ENCODE data around the gene PARD3. TPM values are rescaled to one million over a fixed set of nuclear protein-coding genes. Genes with fewer than 3 reads are reported as not detected.

Gene PARD3
- total RNA-seq, 1 experiment from 2014 or later = 57.4 TPM

- no peaks in the 10 kb centered on the region for H3K79me2 ChIP-seq (ENCODE audit: low read depth)
- H3K9me3 ChIP-seq (ENCODE audit: insufficient read depth, low read depth) = no peaks in the 10 kb centered on the region
- no peaks in the 10 kb centered on the region for H3K9me2 ChIP-seq (ENCODE audit: insufficient read depth)
- CTCF ChIA-PET = no interaction called here
- POLR2A ChIA-PET (ENCODE audit: unreplicated experiment) = no interaction called here
- no peak overlapping the region for H3K27ac ChIP-seq
- no peak overlapping the region for H3K4me3 ChIP-seq
- TF ChIP-seq EZH2 (IDR thresholded peaks at IDR 0.05; ENCODE audit: low read depth) = no peak
- no peak overlapping the region for H2AFZ ChIP-seq
- intact Hi-C loops (cut with micrococcal nuclease; ENCODE audit: unreplicated experiment) = no loop called here
- H3K4me2 ChIP-seq = no peak overlapping the region
- no peaks in the 10 kb centered on the region for H4K20me1 ChIP-seq (ENCODE audit: insufficient read depth)
- 0 out of 2 replicates have a peak, but pooled peaks cover 6% of the 10 kb centered on the region for H3K4me1 ChIP-seq (replicated peaks; ENCODE audit: insufficient read depth)
- no TSS peak for BruUV-seq (replicated peaks)
- no peaks in the 10 kb centered on the region for H3K27me3 ChIP-seq (ENCODE audit: insufficient read depth, low read depth)
- no peaks in the 10 kb centered on the region for H3F3A ChIP-seq (ENCODE audit: insufficient read depth, low read depth)
- no peak for DNase-seq
- H3K36me3 ChIP-seq (ENCODE audit: low read depth) = no peaks in the 10 kb centered on the region
Observed at GRCh38 chr10:34544400-34544799, 270.7 kb downstream of the PARD3 start.

GRCh38 chr10:34543716-34544115 is 271.4 kb downstream of the PARD3 start:
- POLR2A ChIA-PET (ENCODE audit: unreplicated experiment) = interaction anchor here (0.6 to 0.9 kb wide), 2 partner anchors 98 to 138 kb away, joined by 5 to 8 read pairs; no protein-coding TSS in a partner anchor
- Histone ChIP-seq H3K27ac (no peak overlapping the region), H3K4me3 (no peak overlapping the region), H3K9me2 (ENCODE audit: insufficient read depth) (no peaks in the 10 kb centered on the region), H3K79me2 (ENCODE audit: low read depth) (no peaks in the 10 kb centered on the region), H3K9me3 (ENCODE audit: insufficient read depth, low read depth) (no peaks in the 10 kb centered on the region), H3K4me2 (no peak overlapping the region), H3K4me1 (replicated peaks; ENCODE audit: insufficient read depth) (0 out of 2 replicates have a peak, but pooled peaks cover 6% of the 10 kb centered on the region), H3F3A (ENCODE audit: insufficient read depth, low read depth) (no peaks in the 10 kb centered on the region), H2AFZ (no peak overlapping the region), H4K20me1 (ENCODE audit: insufficient read depth) (no peaks in the 10 kb centered on the region), H3K36me3 (ENCODE audit: low read depth) (no peaks in the 10 kb centered on the region), H3K27me3 (ENCODE audit: insufficient read depth, low read depth) (no peaks in the 10 kb centered on the region)
- DNase-seq = no peak
- BruUV-seq (replicated peaks) = no TSS peak
- TF ChIP-seq, protein P1, sequence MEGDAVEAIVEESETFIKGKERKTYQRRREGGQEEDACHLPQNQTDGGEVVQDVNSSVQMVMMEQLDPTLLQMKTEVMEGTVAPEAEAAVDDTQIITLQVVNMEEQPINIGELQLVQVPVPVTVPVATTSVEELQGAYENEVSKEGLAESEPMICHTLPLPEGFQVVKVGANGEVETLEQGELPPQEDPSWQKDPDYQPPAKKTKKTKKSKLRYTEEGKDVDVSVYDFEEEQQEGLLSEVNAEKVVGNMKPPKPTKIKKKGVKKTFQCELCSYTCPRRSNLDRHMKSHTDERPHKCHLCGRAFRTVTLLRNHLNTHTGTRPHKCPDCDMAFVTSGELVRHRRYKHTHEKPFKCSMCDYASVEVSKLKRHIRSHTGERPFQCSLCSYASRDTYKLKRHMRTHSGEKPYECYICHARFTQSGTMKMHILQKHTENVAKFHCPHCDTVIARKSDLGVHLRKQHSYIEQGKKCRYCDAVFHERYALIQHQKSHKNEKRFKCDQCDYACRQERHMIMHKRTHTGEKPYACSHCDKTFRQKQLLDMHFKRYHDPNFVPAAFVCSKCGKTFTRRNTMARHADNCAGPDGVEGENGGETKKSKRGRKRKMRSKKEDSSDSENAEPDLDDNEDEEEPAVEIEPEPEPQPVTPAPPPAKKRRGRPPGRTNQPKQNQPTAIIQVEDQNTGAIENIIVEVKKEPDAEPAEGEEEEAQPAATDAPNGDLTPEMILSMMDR (conservative IDR thresholded peaks at IDR 0.05) = no peak
- TF ChIP-seq EZH2 (IDR thresholded peaks at IDR 0.05; ENCODE audit: low read depth) = no peak
- CTCF ChIA-PET = interaction anchor here (0.6 kb wide), 1 partner anchor 104 kb away, joined by 3 read pairs; no protein-coding TSS in a partner anchor
- intact Hi-C loops (cut with micrococcal nuclease; ENCODE audit: unreplicated experiment) = no loop called here

- intact Hi-C loops (cut with micrococcal nuclease; ENCODE audit: unreplicated experiment) = no loop called here
- TF ChIP-seq EZH2 (IDR thresholded peaks at IDR 0.05; ENCODE audit: low read depth) = no peak
- TF ChIP-seq, protein P1 (conservative IDR thresholded peaks at IDR 0.05) = no peak
Observed at GRCh38 chr10:34540492-34540891, 274.6 kb downstream of the PARD3 start.

More at GRCh38 chr10:34540492-34540891, 274.6 kb downstream of the PARD3 start:
- Histone ChIP-seq H3K27ac (no peak overlapping the region), H4K20me1 (ENCODE audit: insufficient read depth) (no peaks in the 10 kb centered on the region), H3K4me1 (replicated peaks; ENCODE audit: insufficient read depth) (0 out of 2 replicates have a peak, but pooled peaks cover 6% of the 10 kb centered on the region), H3K9me3 (ENCODE audit: insufficient read depth, low read depth) (no peaks in the 10 kb centered on the region), H3K9me2 (ENCODE audit: insufficient read depth) (no peaks in the 10 kb centered on the region; the same call in 1 of the 2 replicates), H3K36me3 (ENCODE audit: low read depth) (no peaks in the 10 kb centered on the region), H3K4me3 (no peak overlapping the region), H3K4me2 (no peak overlapping the region), H2AFZ (no peak overlapping the region), H3K79me2 (ENCODE audit: low read depth) (0 out of 2 replicates have a peak, but pooled peaks cover 6% of the 10 kb centered on the region), H3K27me3 (ENCODE audit: insufficient read depth, low read depth) (no peaks in the 10 kb centered on the region), H3F3A (ENCODE audit: insufficient read depth, low read depth) (no peaks in the 10 kb centered on the region)
- POLR2A ChIA-PET (ENCODE audit: unreplicated experiment) = no interaction called here
- CTCF ChIA-PET = no interaction called here
- DNase-seq = no peak
- no TSS peak for BruUV-seq (replicated peaks)
